Neuronal stem cell (in vitro differentiated cells): ENCODE data around the gene SLMAP.

Experiments
- DNase-seq: peaks from one replicate; pipeline ENCODE4 v3.0.0-alpha.2; 2013; ENCODE audit warnings: low spot score
- H2AFZ ChIP-seq: one replicate; pipeline ENCODE4 v1.6.1; 2013; ENCODE audit warnings: mild to moderate bottlenecking, low read length, inconsistent platforms
- H2AK5ac ChIP-seq: 2 replicates; pipeline ENCODE4 v1.6.1; 2013; ENCODE audit warnings: low read depth, mild to moderate bottlenecking, inconsistent platforms, low read length, moderate library complexity, mixed read lengths
- H2BK120ac ChIP-seq: 2 replicates; pipeline ENCODE4 v1.6.1; 2013; ENCODE audit warnings: low read depth, mild to moderate bottlenecking, inconsistent platforms, low read length, moderate library complexity, mixed read lengths
- H2BK12ac ChIP-seq: one replicate; pipeline ENCODE4 v1.6.1; 2013; ENCODE audit warnings: low read length, inconsistent platforms
- H2BK15ac ChIP-seq: 2 replicates; pipeline ENCODE4 v1.6.1; 2013; ENCODE audit warnings: mild to moderate bottlenecking, low read length, inconsistent platforms, mixed read lengths
- H2BK5ac ChIP-seq: one replicate; pipeline ENCODE4 v1.6.1; 2013; ENCODE audit warnings: inconsistent platforms, mild to moderate bottlenecking, low read length, moderate library complexity
- H3K14ac ChIP-seq: one replicate; pipeline ENCODE4 v1.6.1; 2013; ENCODE audit warnings: low read length, inconsistent platforms
- H3K18ac ChIP-seq: 2 replicates; pipeline ENCODE4 v1.6.1; 2013; ENCODE audit warnings: low read length, inconsistent platforms
- H3K23ac ChIP-seq: 2 replicates; pipeline ENCODE4 v1.6.1; 2013; ENCODE audit warnings: low read depth, mild to moderate bottlenecking, mixed read lengths, low read length, inconsistent platforms; ENCODE audit not compliant: poor library complexity
- H3K27ac ChIP-seq: replicated peaks from 3 replicates; pipeline ENCODE4 v1.5.1; 2013; ENCODE audit warnings: low read length, inconsistent platforms
- H3K27me3 ChIP-seq, 3 experiments: 2 replicates each; pipeline ENCODE4 v1.6.1; 2013; ENCODE audit warnings: low read length in 3 of 3, mild to moderate bottlenecking in 2 of 3, inconsistent platforms in 1 of 3, low read depth in 1 of 3, mixed read lengths in 1 of 3, moderate library complexity in 1 of 3; ENCODE audit not compliant: control insufficient read depth in 3 of 3, insufficient read depth in 3 of 3
- H3K36me3 ChIP-seq, 2 donors: replicated peaks in 1 of 2; 2 replicates each; pipeline ENCODE4 v1.6.1; 2013; ENCODE audit warnings: low read length in 2 of 2; ENCODE audit not compliant: control insufficient read depth in 2 of 2, insufficient read depth in 2 of 2
- H3K4ac ChIP-seq: 2 replicates; pipeline ENCODE4 v1.6.1; 2013; ENCODE audit warnings: inconsistent platforms, mild to moderate bottlenecking, low read length, moderate library complexity
- H3K4me1 ChIP-seq, 2 donors: 1 replicate in 1 of 2; 2 replicates in 1 of 2; pipeline ENCODE4 v1.6.1; 2013; ENCODE audit warnings: low read length in 2 of 2, low read depth in 1 of 2; ENCODE audit not compliant: control insufficient read depth in 2 of 2, insufficient read depth in 1 of 2
- H3K4me2 ChIP-seq: one replicate; pipeline ENCODE4 v1.6.1; 2013; ENCODE audit warnings: mild to moderate bottlenecking, low read length, inconsistent platforms; ENCODE audit not compliant: insufficient read depth, poor library complexity, severe bottlenecking
- H3K4me3 ChIP-seq, 2 donors: 2 replicates each; pipeline ENCODE4 v1.5.1; 2013; ENCODE audit warnings: low read length in 2 of 2, mild to moderate bottlenecking in 2 of 2, inconsistent platforms in 1 of 2, moderate library complexity in 1 of 2
- H3K79me1 ChIP-seq: one replicate; pipeline ENCODE4 v1.6.1; 2013; ENCODE audit warnings: low read depth, mild to moderate bottlenecking, inconsistent platforms, low read length, moderate library complexity
- H3K9ac ChIP-seq: one replicate; pipeline ENCODE4 v1.6.1; 2013; ENCODE audit warnings: mild to moderate bottlenecking, low read depth, low read length, inconsistent platforms; ENCODE audit not compliant: poor library complexity
- H3K9me3 ChIP-seq, 2 donors: replicated peaks in 1 of 2; 2 replicates each; pipeline versions ENCODE3 to v1.6.1; 2013; ENCODE audit warnings: low read length in 2 of 2, mild to moderate bottlenecking in 2 of 2, inconsistent platforms in 1 of 2, low read depth in 1 of 2, mixed read lengths in 1 of 2, moderate library complexity in 1 of 2; ENCODE audit not compliant: control insufficient read depth in 2 of 2, insufficient read depth in 1 of 2
- H4K8ac ChIP-seq: one replicate; pipeline ENCODE4 v1.6.1; 2013; ENCODE audit warnings: low read depth, mild to moderate bottlenecking, inconsistent platforms, low read length, moderate library complexity
- H4K91ac ChIP-seq: one replicate; pipeline ENCODE4 v1.6.1; 2013; ENCODE audit warnings: low read length, low read depth, mild to moderate bottlenecking, inconsistent platforms; ENCODE audit not compliant: poor library complexity
- WGBS, 2 donors: extraction: QIAGEN DNeasy Blood & Tissue Kit; methylation state at CpG; one replicate each; pipeline ENCODE4 v1.1.7; 2013; ENCODE audit warnings: missing lambda C conversion rate in 2 of 2, mixed read lengths in 1 of 2; ENCODE audit not compliant: insufficient read length in 2 of 2, insufficient replicate concordance in 1 of 2; ENCODE audit errors: extremely low coverage in 2 of 2; 5-methylcytosine and 5-hydroxymethylcytosine counted together

Gene SLMAP

DNA sequence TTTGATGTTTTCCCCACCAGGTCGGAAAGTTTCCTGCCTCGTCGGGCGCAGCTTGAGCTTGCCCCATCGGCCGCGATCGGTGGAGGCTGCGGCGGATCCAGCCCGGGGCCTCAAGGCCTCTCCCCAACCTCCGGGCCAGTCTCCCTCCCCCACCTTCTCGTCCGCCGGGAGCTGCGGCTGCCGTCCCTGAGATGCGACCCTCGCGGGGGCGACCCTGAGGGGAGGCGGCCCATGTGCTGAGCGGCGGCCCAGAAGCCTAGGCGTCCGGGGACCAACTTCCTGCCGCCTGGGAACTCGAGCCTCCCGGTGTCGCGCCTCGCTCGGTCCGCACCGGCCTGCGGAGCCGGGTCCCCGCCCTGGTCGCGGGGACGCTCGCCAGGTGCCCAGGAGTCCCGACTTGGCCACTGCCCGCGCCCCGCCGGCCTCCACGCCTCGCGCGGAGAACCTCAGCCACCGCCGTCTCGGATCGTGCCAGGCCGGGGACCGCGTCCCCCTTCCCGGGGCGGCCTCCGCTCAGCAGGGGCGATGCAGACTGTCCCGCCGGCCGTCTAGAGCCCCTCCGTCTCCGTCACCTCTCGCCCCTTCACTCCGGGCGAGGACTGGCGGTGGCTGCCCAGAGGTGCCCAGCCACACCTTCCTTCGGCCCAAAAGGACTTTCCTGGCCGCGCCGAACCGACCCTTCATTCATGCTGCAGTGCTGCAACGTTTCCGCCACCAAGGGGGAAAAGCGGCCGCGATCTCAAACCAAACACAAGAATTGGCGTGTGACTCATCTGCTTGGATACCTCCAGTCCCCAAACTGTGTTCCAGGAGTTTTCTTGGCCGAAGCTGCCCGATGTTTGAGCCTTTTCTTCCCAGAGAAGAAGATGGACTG, 656 bp downstream of the SLMAP start:
- Histone ChIP-seq H3K14ac (peak overlapping the region; percentile 99), H3K36me3 (peaks cover 2 to 39% of the 10 kb centered on the region in 2 donors), H3K4me3 (peak overlapping the region; percentile 81 to 93), H3K27me3 (no peaks in the 10 kb centered on the region), H2AK5ac (peak overlapping the region; percentile 74), H2BK120ac (no peak overlapping the region), H2BK15ac (peak overlapping the region; percentile 96), H3K4me1 (peaks cover 0 to 12% of the 10 kb centered on the region in 2 donors), H3K4me2 (peak overlapping the region; percentile 91), H4K91ac (peak overlapping the region; percentile 79), H3K4ac (no peak overlapping the region), H3K27ac (peak overlapping the region; percentile 59), H3K9ac (peak overlapping the region; percentile 100), H4K8ac (no peak overlapping the region), H2AFZ (peak overlapping the region; percentile 92), H2BK12ac (no peak overlapping the region), H3K9me3 (no peaks in the 10 kb centered on the region), H3K79me1 (peaks cover 17% of the 10 kb centered on the region), H3K18ac (peak overlapping the region; percentile 99), H2BK5ac (peak overlapping the region; percentile 75), H3K23ac (peak overlapping the region; percentile 100)
- peak; percentile 30 for DNase-seq
- WGBS, 2 donors, result no CpG with 5 or more reads among the region's 84 CpGs

- no peaks in the 10 kb centered on the region for H3K9me3 ChIP-seq
- peaks cover 2 to 39% of the 10 kb centered on the region in 2 donors for H3K36me3 ChIP-seq
- H4K8ac ChIP-seq, result no peak overlapping the region
- H3K4ac ChIP-seq, result no peak overlapping the region
- no CpG with 5 or more reads among the region's 26 CpGs for WGBS, 2 donors
- H3K18ac ChIP-seq, result no peak overlapping the region
- no peak overlapping the region for H2BK5ac ChIP-seq
- H2AFZ ChIP-seq, result no peak overlapping the region
- peaks cover 0 to 12% of the 10 kb centered on the region in 2 donors for H3K4me1 ChIP-seq
- peak; percentile 18 for DNase-seq
- H2BK15ac ChIP-seq, result no peak overlapping the region
- H3K27me3 ChIP-seq, result no peaks in the 10 kb centered on the region
- no peak overlapping the region for H4K91ac ChIP-seq
- no peak overlapping the region for H3K27ac ChIP-seq
- H3K4me3 ChIP-seq, result peak overlapping the region; percentile 81 to 93
- no peak overlapping the region for H3K9ac ChIP-seq
- peaks cover 17% of the 10 kb centered on the region for H3K79me1 ChIP-seq
- no peak overlapping the region for H2BK12ac ChIP-seq
- no peak overlapping the region for H2BK120ac ChIP-seq
- H3K23ac ChIP-seq, result no peak overlapping the region
- H3K4me2 ChIP-seq, result peak overlapping the region; percentile 91
- no peak overlapping the region for H3K14ac ChIP-seq
- H2AK5ac ChIP-seq, result no peak overlapping the region
These were observed 1.7 kb downstream of the SLMAP start for GRCh38 chr3:57757642-57758297.

GRCh38 chr3:57758686-57759085, 2.6 kb downstream of the SLMAP start:
- Histone ChIP-seq H3K27ac (no peak overlapping the region), H2BK15ac (no peak overlapping the region), H2BK120ac (no peak overlapping the region), H3K4me2 (no peak overlapping the region), H2BK5ac (no peak overlapping the region), H2AK5ac (no peak overlapping the region), H3K4ac (no peak overlapping the region), H3K79me1 (peaks cover 18% of the 10 kb centered on the region), H3K36me3 (peaks cover 2 to 47% of the 10 kb centered on the region in 2 donors), H4K8ac (no peak overlapping the region), H4K91ac (no peak overlapping the region), H3K14ac (no peak overlapping the region), H3K4me1 (peaks cover 0 to 12% of the 10 kb centered on the region in 2 donors), H3K27me3 (no peaks in the 10 kb centered on the region), H3K9ac (no peak overlapping the region), H3K18ac (no peak overlapping the region), H2AFZ (no peak overlapping the region), H3K9me3 (no peaks in the 10 kb centered on the region), H3K23ac (no peak overlapping the region), H3K4me3 (peak overlapping the region in 1 of 2 donors; percentile 81), H2BK12ac (no peak overlapping the region)
- whole genome bisulfite sequencing, 2 donors, result no CpG with 5 or more reads among the region's 2 CpGs
- DNase-seq, result no peak

DNA sequence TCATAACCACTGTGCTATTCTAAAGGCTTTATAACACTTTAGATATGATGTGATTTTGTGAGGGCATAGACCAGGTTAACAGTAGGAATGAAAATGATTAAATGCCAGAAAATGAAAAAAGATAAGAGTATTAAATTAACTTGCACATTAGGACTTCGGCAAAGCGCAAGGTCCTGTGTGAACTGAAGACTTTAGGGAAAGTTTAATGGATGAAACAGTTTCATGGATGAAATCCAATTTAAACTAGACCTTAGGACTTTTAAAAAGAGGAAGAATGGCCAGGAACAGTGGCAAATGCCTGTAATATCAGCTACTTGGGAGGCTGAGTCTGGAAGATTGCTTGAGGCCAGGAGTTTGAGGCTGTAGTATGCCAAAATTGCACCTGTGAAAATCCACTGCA, 8.7 kb downstream of the SLMAP start:
- Histone ChIP-seq H2AFZ (no peak overlapping the region), H4K8ac (no peak overlapping the region), H3K4me2 (no peak overlapping the region), H3K4me1 (no peaks in the 10 kb centered on the region), H3K4ac (no peak overlapping the region), H2BK120ac (no peak overlapping the region), H2BK15ac (no peak overlapping the region), H3K18ac (no peak overlapping the region), H3K27ac (no peak overlapping the region), H3K79me1 (peaks cover 7% of the 10 kb centered on the region), H3K9ac (no peak overlapping the region), H3K4me3 (no peak overlapping the region), H2BK12ac (no peak overlapping the region), H3K27me3 (no peaks in the 10 kb centered on the region), H2BK5ac (no peak overlapping the region), H3K9me3 (peaks cover 0 to 6% of the 10 kb centered on the region in 2 donors), H3K23ac (no peak overlapping the region), H3K36me3 (peaks cover 2 to 42% of the 10 kb centered on the region in 2 donors), H3K14ac (no peak overlapping the region), H2AK5ac (no peak overlapping the region), H4K91ac (no peak overlapping the region)
- no peak for DNase-seq
- WGBS, 2 donors, result no CpG with 5 or more reads among the region's 2 CpGs
